Uterus (tissue), 4 donors: ENCODE results near the gene TEC. TPM values are rescaled to one million over a fixed set of nuclear protein-coding genes. Genes with fewer than 3 reads are reported as not detected.

Experiments used
- DNase-seq, 2 donors: peaks; one replicate each; pipeline ENCODE4 v3.0.0-alpha.2; 2019 to 2020
- H3K27ac ChIP-seq, 2 donors: fragments of 200-600 bp; sonication (generic); 1 replicate in 1 of 2; 2 replicates in 1 of 2; pipeline ENCODE4 v1.5.1; 2016 to 2018
- H3K27me3 ChIP-seq, 2 donors: fragments of 200-600 bp; sonication (generic); one replicate each; pipeline ENCODE4 v1.5.1; 2018 to 2019; ENCODE audit warnings: control low read depth in 1 of 2
- H3K36me3 ChIP-seq, 2 donors: fragments of 200-600 bp; sonication (generic); one replicate each; pipeline ENCODE4 v1.5.1; 2019; ENCODE audit warnings: control low read depth in 1 of 2
- H3K4me1 ChIP-seq, 2 donors: fragments of 200-600 bp; sonication (generic); one replicate each; pipeline ENCODE4 v1.5.1; 2018 to 2019; ENCODE audit warnings: control low read depth in 1 of 2
- H3K4me3 ChIP-seq, 2 donors: fragments of 200-600 bp; sonication (generic); 1 replicate in 1 of 2; 2 replicates in 1 of 2; pipeline ENCODE4 v1.5.1; 2018 to 2019; ENCODE audit warnings: mild to moderate bottlenecking in 1 of 2
- H3K9me3 ChIP-seq, 2 donors: fragments of 200-600 bp; sonication (generic); one replicate each; pipeline ENCODE4 v1.5.1; 2019; ENCODE audit warnings: control low read depth in 1 of 2
- CTCF ChIP-seq, 4 experiments: fragments of 200-600 bp in 2 of 4; fragments of 450-650 bp in 2 of 4; sonication (generic) in 2 of 4; IDR thresholded peaks; one replicate each; pipeline ENCODE4 v1.5.1; 2016 to 2019; ENCODE audit warnings: antibody characterized with exemption in 4 of 4, mild to moderate bottlenecking in 2 of 4, moderate library complexity in 1 of 4
- POLR2A ChIP-seq, 2 donors: fragments of 450-650 bp; IDR thresholded peaks; one replicate each; pipeline ENCODE4 v1.6.1; 2016; ENCODE audit warnings: antibody characterized with exemption in 2 of 2, mild to moderate bottlenecking in 1 of 2, moderate library complexity in 1 of 2
- intact Hi-C: fragments of 100-400 bp; cut with DNase I; formaldehyde crosslinking; loops from one replicate; pipeline ENCODE4 v1.15.1; 2023; ENCODE audit warnings: low total_unique reads
- total RNA-seq, 4 donors: library from RNA; depleted of rRNA in 3 of 4; stranded (reverse); fragments of >200 nt in 3 of 4; gene quantifications; one replicate each; pipeline versions ENCODE4 v1.1.0 to v1.2.4, GENCODE V29; 2014 to 2023
- donor health status: DM: yes; HTN: yes; CAD: no.

Gene TEC
- total RNA-seq, 4 donors from 2014 or later: under 0.01 to 6.8 (median 2.6) TPM

GRCh38 chr4:48175806-48176205 is 93.8 kb downstream of the TEC start:
- H3K27me3 ChIP-seq: no peaks in the 10 kb centered on the region
- no peaks in the 10 kb centered on the region for H3K9me3 ChIP-seq
- intact Hi-C loops: no loop called here
- no peak overlapping the region for H3K27ac ChIP-seq
- TF ChIP-seq POLR2A (IDR thresholded peaks at IDR 0.05) (no peak), CTCF (IDR thresholded peaks at IDR 0.05) (no peak)
- DNase-seq: no peak
- no peak overlapping the region for H3K4me3 ChIP-seq
- H3K4me1 ChIP-seq: no peaks in the 10 kb centered on the region
- no peaks in the 10 kb centered on the region for H3K36me3 ChIP-seq

GRCh38 chr4:48175328-48175727 is 94.3 kb downstream of the TEC start:
- H3K27ac ChIP-seq: no peak overlapping the region
- no peak overlapping the region for H3K4me3 ChIP-seq
- no peaks in the 10 kb centered on the region for H3K9me3 ChIP-seq
- intact Hi-C loops: no loop called here
- no peaks in the 10 kb centered on the region for H3K4me1 ChIP-seq
- no peak for DNase-seq
- no peaks in the 10 kb centered on the region for H3K36me3 ChIP-seq
- no peaks in the 10 kb centered on the region for H3K27me3 ChIP-seq
- TF ChIP-seq POLR2A (IDR thresholded peaks at IDR 0.05) (no peak), CTCF (IDR thresholded peaks at IDR 0.05) (no peak)

- Histone ChIP-seq H3K36me3 (no peaks in the 10 kb centered on the region), H3K27ac (peak overlapping the region in 1 of 2 donors; percentile 8), H3K27me3 (no peaks in the 10 kb centered on the region), H3K4me3 (no peak overlapping the region), H3K4me1 (no peaks in the 10 kb centered on the region), H3K9me3 (no peaks in the 10 kb centered on the region)
- peak in 1 of 2 donors; percentile 16 for DNase-seq
- TF ChIP-seq CTCF (IDR thresholded peaks at IDR 0.05) (no peak), POLR2A (IDR thresholded peaks at IDR 0.05) (no peak)
- intact Hi-C loops: no loop called here
These were observed 96.3 kb downstream of the TEC start for GRCh38 chr4:48173056-48173991.

- no peaks in the 10 kb centered on the region for H3K4me1 ChIP-seq
- H3K9me3 ChIP-seq: no peaks in the 10 kb centered on the region
- H3K4me3 ChIP-seq: no peak overlapping the region
- no peaks in the 10 kb centered on the region for H3K36me3 ChIP-seq
- no peak for TF ChIP-seq POLR2A (IDR thresholded peaks at IDR 0.05)
- H3K27me3 ChIP-seq: no peaks in the 10 kb centered on the region
- intact Hi-C loops: no loop called here
- no peak for DNase-seq
- H3K27ac ChIP-seq: no peak overlapping the region
These were observed 97.0 kb downstream of the TEC start for GRCh38 chr4:48172651-48173050.

GRCh38 chr4:48169636-48170035 is 100.0 kb downstream of the TEC start:
- intact Hi-C loops: no loop called here
- H3K27ac ChIP-seq: no peak overlapping the region

More at GRCh38 chr4:48169636-48170035, 100.0 kb downstream of the TEC start:
- Histone ChIP-seq H3K4me3 (no peak overlapping the region), H3K4me1 (no peaks in the 10 kb centered on the region), H3K9me3 (no peaks in the 10 kb centered on the region), H3K36me3 (no peaks in the 10 kb centered on the region), H3K27me3 (no peaks in the 10 kb centered on the region)
- no peak for DNase-seq
- TF ChIP-seq POLR2A (IDR thresholded peaks at IDR 0.05): no peak
- TF ChIP-seq CTCF (IDR thresholded peaks at IDR 0.05): no peak
